SU-DHL-6 (cell line): ENCODE data around the gene TDO2.

Experiments used
- EZH2phosphoT487 ChIP-seq: fragments of 200-600 bp; sonication (generic), shearing (Covaris generic); conservative IDR thresholded peaks from 2 replicates; pipeline ENCODE4 v1.6.1; 2018; ENCODE audit warnings: mild to moderate bottlenecking, antibody characterized with exemption, low read length, moderate library complexity, mixed read lengths
- TF ChIP-seq, protein P1 (sequence below): fragments of 200-600 bp; sonication (generic); IDR thresholded peaks from one replicate; pipeline ENCODE4 v1.5.1; 2017; ENCODE audit warnings: antibody characterized with exemption, mild to moderate bottlenecking, low read length, moderate library complexity; ENCODE audit not compliant: insufficient read depth, poor library complexity, severe bottlenecking

DNA sequence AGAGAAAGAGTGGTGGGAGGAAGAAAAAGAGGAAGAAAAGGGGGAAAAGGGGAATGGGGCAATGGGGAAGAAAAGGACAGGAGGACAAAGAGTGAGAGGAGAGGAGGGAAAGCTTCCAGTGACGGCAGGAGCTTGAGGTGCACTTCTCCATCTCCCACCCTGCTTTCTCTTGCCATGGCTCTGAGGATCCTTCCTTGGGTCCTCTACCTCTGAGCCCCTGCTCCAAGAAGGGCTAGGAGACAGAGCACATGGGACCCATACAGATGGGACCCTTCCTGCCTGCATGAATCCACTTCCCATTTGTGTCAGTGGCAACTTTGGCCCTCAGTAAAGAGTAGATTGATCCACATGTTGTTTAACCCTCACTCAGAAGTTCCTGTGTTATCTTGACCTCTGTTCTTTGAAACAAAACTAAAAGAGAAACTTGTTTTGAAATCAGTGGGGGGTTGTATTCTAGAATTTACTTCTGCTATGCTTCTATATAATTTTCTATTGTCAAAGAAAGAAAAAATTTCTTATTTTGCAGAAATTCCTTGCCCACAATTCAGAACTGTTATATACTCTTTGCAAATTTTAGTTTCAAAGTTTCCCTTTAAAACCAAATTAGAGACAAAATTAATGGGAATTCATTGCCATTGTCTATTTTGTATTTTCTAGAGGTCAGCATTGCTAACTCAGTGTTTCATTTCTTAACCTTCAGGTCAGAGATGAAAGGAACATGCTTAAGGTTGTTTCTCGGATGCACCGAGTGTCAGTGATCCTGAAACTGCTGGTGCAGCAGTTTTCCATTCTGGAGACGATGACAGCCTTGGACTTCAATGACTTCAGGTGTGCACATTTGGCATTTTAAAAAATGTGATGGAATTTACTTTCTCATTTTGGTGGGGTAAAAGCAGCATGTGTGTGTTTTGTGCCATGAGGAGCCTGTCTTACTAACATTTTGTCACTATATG is 5.0 kb downstream of the TDO2 start:
- TF ChIP-seq, protein P1, sequence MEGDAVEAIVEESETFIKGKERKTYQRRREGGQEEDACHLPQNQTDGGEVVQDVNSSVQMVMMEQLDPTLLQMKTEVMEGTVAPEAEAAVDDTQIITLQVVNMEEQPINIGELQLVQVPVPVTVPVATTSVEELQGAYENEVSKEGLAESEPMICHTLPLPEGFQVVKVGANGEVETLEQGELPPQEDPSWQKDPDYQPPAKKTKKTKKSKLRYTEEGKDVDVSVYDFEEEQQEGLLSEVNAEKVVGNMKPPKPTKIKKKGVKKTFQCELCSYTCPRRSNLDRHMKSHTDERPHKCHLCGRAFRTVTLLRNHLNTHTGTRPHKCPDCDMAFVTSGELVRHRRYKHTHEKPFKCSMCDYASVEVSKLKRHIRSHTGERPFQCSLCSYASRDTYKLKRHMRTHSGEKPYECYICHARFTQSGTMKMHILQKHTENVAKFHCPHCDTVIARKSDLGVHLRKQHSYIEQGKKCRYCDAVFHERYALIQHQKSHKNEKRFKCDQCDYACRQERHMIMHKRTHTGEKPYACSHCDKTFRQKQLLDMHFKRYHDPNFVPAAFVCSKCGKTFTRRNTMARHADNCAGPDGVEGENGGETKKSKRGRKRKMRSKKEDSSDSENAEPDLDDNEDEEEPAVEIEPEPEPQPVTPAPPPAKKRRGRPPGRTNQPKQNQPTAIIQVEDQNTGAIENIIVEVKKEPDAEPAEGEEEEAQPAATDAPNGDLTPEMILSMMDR, result no peak
- TF ChIP-seq EZH2phosphoT487, result no peak
